GM12878 (cell line): ENCODE data around the gene DNAJC6. TPM values are rescaled to one million over a fixed set of nuclear protein-coding genes. Genes with fewer than 3 reads are reported as not detected.
A peak's percentile ranks its signal among the peaks of the same experiment; 100 is the strongest.

Experiments used
- ATAC-seq: fragments of 200-7000 bp; cut with Tn5 transposase; 3 replicates; pipeline ENCODE4 v1.9.1; 2020; ENCODE audit warnings: mild to moderate bottlenecking, moderate library complexity
- BruUV-seq: library from RNA; stranded (reverse); fragments of 400-500 nt; replicated peaks from 2 replicates; lab custom pipeline; 2021; lab: Mats Ljungman, UMichigan
- CTCF ChIA-PET: fragments of 300-600 bp; sonication (Branson Sonifier 250); formaldehyde crosslinking; extraction: SDS; loops from one replicate; lab custom pipeline; 2021; ENCODE audit warnings: inconsistent platforms; lab: Yijun Ruan, JAX
- POLR2A ChIA-PET: fragments of 350-600 bp; formaldehyde crosslinking; extraction: SDS; loops from one replicate; lab custom pipeline; 2021; ENCODE audit warnings: inconsistent platforms; lab: Charles Lee
- RAD21 ChIA-PET: fragments of 300-600 bp; sonication (Branson Sonifier 250); formaldehyde crosslinking; loops from one replicate; lab custom pipeline; 2023; ENCODE audit warnings: antibody characterized with exemption; ENCODE audit not compliant: unreplicated experiment; lab: Charles Lee
- SMC1A ChIA-PET: fragments of 300-600 bp; sonication (Branson Sonifier 250); formaldehyde crosslinking; loops from one replicate; lab custom pipeline; 2023; ENCODE audit not compliant: unreplicated experiment, uncharacterized antibody; lab: Charles Lee
- DNase-seq: peaks from one replicate; pipeline ENCODE4 v3.0.0-alpha.2; 2011; ENCODE audit warnings: low read depth, low spot score
- FAIRE-seq: peaks from 3 replicates; lab custom pipeline; 2011; peaks lifted over from hg19 to GRCh38; lab: Jason Lieb, UNC
- H2AFZ ChIP-seq: 2 replicates; pipeline ENCODE4 v1.6.0; 2011; ENCODE audit warnings: low read depth, low read length, control low read depth; ENCODE audit not compliant: control insufficient read depth
- H3K27ac ChIP-seq: 2 replicates; pipeline ENCODE4 v1.5.1; 2011; ENCODE audit warnings: control low read depth; ENCODE audit not compliant: control insufficient read depth, insufficient read depth
- H3K27me3 ChIP-seq, 2 experiments: replicated peaks in 1 of 2; 2 replicates each; pipeline versions ENCODE4 v1.6.0 to v1.6.1; 2011; ENCODE audit warnings: low read length in 1 of 2; ENCODE audit not compliant: control insufficient read depth in 2 of 2, insufficient read depth in 2 of 2
- H3K36me3 ChIP-seq, 2 experiments: 2 replicates each; pipeline ENCODE4 v1.5.1; 2011; ENCODE audit warnings: low read length in 1 of 2; ENCODE audit not compliant: control insufficient read depth in 2 of 2, insufficient read depth in 2 of 2
- H3K4me1 ChIP-seq: 2 replicates; pipeline ENCODE4 v1.6.1; 2011; ENCODE audit warnings: mild to moderate bottlenecking, low read length, moderate library complexity, mixed read lengths; ENCODE audit not compliant: control insufficient read depth, insufficient read depth
- H3K4me2 ChIP-seq: 2 replicates; pipeline ENCODE4 v1.6.0; 2011; ENCODE audit warnings: control low read depth; ENCODE audit not compliant: control insufficient read depth, insufficient read depth
- H3K4me3 ChIP-seq: fragments of 200-600 bp; sonication (generic); 2 replicates; pipeline ENCODE4 v1.5.1; 2016
- H3K79me2 ChIP-seq: 2 replicates; pipeline ENCODE4 v1.6.0; 2011; ENCODE audit warnings: low read length; ENCODE audit not compliant: control insufficient read depth, insufficient read depth
- H3K9ac ChIP-seq: 2 replicates; pipeline ENCODE4 v1.8.0; 2011; ENCODE audit warnings: low read length, control low read depth, mixed read lengths; ENCODE audit not compliant: control insufficient read depth, insufficient read depth
- H3K9me3 ChIP-seq: replicated peaks from 3 replicates; pipeline ENCODE4 v1.5.1; 2011; ENCODE audit warnings: mild to moderate bottlenecking, low read length; ENCODE audit not compliant: control insufficient read depth, insufficient read depth
- H4K20me1 ChIP-seq: 2 replicates; pipeline ENCODE4 v1.6.0; 2011; ENCODE audit not compliant: control insufficient read depth, insufficient read depth
- BHLHE40 ChIP-seq, 2 experiments: fragments of 450-650 bp in 1 of 2; IDR thresholded peaks; 2 replicates each; pipeline ENCODE4 v1.6.1; 2011 to 2017; ENCODE audit warnings: low read depth in 2 of 2, borderline replicate concordance in 1 of 2, improper control_type of control experiment in 1 of 2, low read length in 1 of 2, mild to moderate bottlenecking in 1 of 2
- DPF2 ChIP-seq: fragments of 450-650 bp; IDR thresholded peaks from 2 replicates; pipeline ENCODE4 v1.6.1; 2017; ENCODE audit warnings: mild to moderate bottlenecking
- RFX5 ChIP-seq: IDR thresholded peaks from 2 replicates; pipeline ENCODE4 v1.6.1; 2011; ENCODE audit warnings: low read depth, low read length, improper control_type of control experiment
- RUNX3 ChIP-seq: IDR thresholded peaks from 2 replicates; pipeline ENCODE4 v1.6.1; 2012; ENCODE audit warnings: low read length, inconsistent platforms
- SPI1 ChIP-seq: IDR thresholded peaks from 2 replicates; pipeline ENCODE4 v1.6.1; 2011; ENCODE audit warnings: low read depth, mild to moderate bottlenecking, low read length, moderate library complexity, borderline replicate concordance; ENCODE audit not compliant: insufficient read depth
- WGBS: methylation state at CpG from one replicate; pipeline ENCODE4 v1.1.6; 2016; ENCODE audit warnings: low lambda C conversion rate; ENCODE audit not compliant: insufficient replicate concordance, insufficient coverage; ENCODE audit errors: missing lambda C conversion rate; 5-methylcytosine and 5-hydroxymethylcytosine counted together
- in situ Hi-C: fragments of 300-500 bp; cut with MboI; formaldehyde crosslinking; loops from 9 replicates; pipeline ENCODE4 v1.14.3; 2018; ENCODE audit warnings: mixed read lengths
- intact Hi-C: fragments of 100-400 bp; cut with micrococcal nuclease; formaldehyde crosslinking; loops from one replicate; pipeline ENCODE4 v1.14.2; 2022; ENCODE audit not compliant: unreplicated experiment
- polyA plus RNA-seq, 11 experiments: library from polyadenylated mRNA; depleted of rRNA in 4 of 11; unstranded in 6 of 11; stranded (reverse) in 5 of 11; fragments of >200 nt; fragmentation: Nextera tagmentation in 4 of 11; fragmentation: Illumina TruSeq in 1 of 11; extraction: Ambion mirVana in 4 of 11; extraction: Trizol in 1 of 11; gene quantifications; 1 replicate in 1 of 11; 2 replicates in 10 of 11; pipeline versions ENCODE4 v1.2.1 to v1.2.3, GENCODE V29; 2011 to 2016; ENCODE audit warnings: inconsistent platforms in 2 of 11, missing spikeins in 2 of 11, low read depth in 1 of 11
- total RNA-seq, 4 experiments: library from RNA; depleted of rRNA in 3 of 4; stranded (reverse); fragments of >200 nt in 3 of 4; fragmentation: Illumina TruSeq in 1 of 4; extraction: Trizol in 1 of 4; gene quantifications; 2 replicates each; pipeline versions ENCODE4 v1.2.1 to v1.2.3, GENCODE V29; 2013 to 2021
- TF ChIP-seq, protein P1 (sequence below): fragments of 450-650 bp; IDR thresholded peaks from 2 replicates; pipeline ENCODE4 v1.6.1; 2018; ENCODE audit warnings: mild to moderate bottlenecking, low read depth, moderate library complexity; ENCODE audit not compliant: partially characterized antibody
- TF ChIP-seq, protein P2 (sequence below): fragments of 450-650 bp; IDR thresholded peaks from 2 replicates; pipeline ENCODE4 v1.6.1; 2017; ENCODE audit warnings: mild to moderate bottlenecking, low read depth, inconsistent platforms; ENCODE audit not compliant: poor library complexity, severe bottlenecking

Gene DNAJC6
- total and polyA plus RNA-seq, 10 of the 15 experiments (the other 5 are each of a cell fraction or from before 2014, with no cell fraction given) = 0.08 to 4.3 (median 2.7) TPM

DNA sequence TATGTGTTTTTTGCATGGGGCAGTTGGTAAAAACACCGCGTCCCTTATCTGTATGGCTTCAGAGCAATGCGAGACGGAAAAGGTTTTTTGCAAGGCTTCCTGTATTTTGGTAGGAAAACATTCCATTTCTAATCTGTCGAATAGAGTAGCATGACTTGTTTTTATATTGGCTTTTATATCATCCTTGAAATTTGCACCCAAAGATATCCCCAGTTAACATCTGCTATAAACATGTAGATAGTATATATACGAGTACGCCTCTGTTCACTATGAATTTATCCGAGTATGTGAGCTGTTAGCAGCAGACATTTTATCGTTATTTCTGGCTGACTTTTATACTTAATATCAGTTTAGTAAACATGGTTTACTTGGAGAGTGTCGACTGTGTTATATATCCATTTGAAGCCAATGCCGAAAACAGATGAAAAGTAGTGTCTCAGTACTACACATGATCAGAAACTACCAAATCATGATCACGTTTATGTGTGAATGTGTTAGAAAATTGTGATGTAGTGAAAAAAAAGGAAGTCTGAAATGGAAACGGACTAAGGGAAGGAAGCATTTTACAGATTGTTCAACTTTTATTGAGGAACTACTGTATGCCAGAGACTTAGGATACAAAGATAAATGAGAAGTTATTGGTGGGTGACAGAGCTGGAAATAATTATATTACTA, 112.1 kb downstream of the DNAJC6 start:
- 12% methylated on average over 13 of the region's 13 CpGs for WGBS
- no TSS peak for BruUV-seq
- peak overlapping the region; percentile 95 for H3K4me3 ChIP-seq
- H3K9me3 ChIP-seq = no peaks in the 10 kb centered on the region; the same call in 2 of the 3 replicates
- H3K9ac ChIP-seq = peak overlapping the region; percentile 94
- no peaks in the 10 kb centered on the region for H4K20me1 ChIP-seq
- ChIA-PET POLR2A (no interaction called here), SMC1A (interaction anchor here (1.5 kb wide), 1 partner anchor 20 kb away, joined by 4 read pairs; no protein-coding TSS in a partner anchor), CTCF (interaction anchor here (1.3 to 1.4 kb wide), 2 partner anchors 10 to 38 kb away, joined by 5 to 11 read pairs; no protein-coding TSS in a partner anchor), RAD21 (no interaction called here)
- peak overlapping the region; percentile 87 for H3K27ac ChIP-seq
- in situ Hi-C loops (loop anchor here (10.0 kb wide), 1 partner anchor 823 kb away; no protein-coding TSS in a partner anchor), intact Hi-C loops (no loop called here)
- peaks cover 33% of the 10 kb centered on the region for H3K79me2 ChIP-seq
- TF ChIP-seq, protein P1, sequence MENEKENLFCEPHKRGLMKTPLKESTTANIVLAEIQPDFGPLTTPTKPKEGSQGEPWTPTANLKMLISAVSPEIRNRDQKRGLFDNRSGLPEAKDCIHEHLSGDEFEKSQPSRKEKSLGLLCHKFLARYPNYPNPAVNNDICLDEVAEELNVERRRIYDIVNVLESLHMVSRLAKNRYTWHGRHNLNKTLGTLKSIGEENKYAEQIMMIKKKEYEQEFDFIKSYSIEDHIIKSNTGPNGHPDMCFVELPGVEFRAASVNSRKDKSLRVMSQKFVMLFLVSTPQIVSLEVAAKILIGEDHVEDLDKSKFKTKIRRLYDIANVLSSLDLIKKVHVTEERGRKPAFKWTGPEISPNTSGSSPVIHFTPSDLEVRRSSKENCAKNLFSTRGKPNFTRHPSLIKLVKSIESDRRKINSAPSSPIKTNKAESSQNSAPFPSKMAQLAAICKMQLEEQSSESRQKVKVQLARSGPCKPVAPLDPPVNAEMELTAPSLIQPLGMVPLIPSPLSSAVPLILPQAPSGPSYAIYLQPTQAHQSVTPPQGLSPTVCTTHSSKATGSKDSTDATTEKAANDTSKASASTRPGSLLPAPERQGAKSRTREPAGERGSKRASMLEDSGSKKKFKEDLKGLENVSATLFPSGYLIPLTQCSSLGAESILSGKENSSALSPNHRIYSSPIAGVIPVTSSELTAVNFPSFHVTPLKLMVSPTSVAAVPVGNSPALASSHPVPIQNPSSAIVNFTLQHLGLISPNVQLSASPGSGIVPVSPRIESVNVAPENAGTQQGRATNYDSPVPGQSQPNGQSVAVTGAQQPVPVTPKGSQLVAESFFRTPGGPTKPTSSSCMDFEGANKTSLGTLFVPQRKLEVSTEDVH = no peak
- TF ChIP-seq RFX5 (no peak), BHLHE40 (IDR thresholded peaks at IDR 0.05; ENCODE audit: borderline replicate concordance in 1 of 2, low read depth in 2 of 2, low read length in 1 of 2) (peak in 1 of 2 experiments; percentile 38; a peak in 1 of 4 replicates), DPF2 (no peak), RUNX3 (no peak), SPI1 (peak; percentile 29; the same call in 1 of the 2 replicates)
- TF ChIP-seq, protein P2, sequence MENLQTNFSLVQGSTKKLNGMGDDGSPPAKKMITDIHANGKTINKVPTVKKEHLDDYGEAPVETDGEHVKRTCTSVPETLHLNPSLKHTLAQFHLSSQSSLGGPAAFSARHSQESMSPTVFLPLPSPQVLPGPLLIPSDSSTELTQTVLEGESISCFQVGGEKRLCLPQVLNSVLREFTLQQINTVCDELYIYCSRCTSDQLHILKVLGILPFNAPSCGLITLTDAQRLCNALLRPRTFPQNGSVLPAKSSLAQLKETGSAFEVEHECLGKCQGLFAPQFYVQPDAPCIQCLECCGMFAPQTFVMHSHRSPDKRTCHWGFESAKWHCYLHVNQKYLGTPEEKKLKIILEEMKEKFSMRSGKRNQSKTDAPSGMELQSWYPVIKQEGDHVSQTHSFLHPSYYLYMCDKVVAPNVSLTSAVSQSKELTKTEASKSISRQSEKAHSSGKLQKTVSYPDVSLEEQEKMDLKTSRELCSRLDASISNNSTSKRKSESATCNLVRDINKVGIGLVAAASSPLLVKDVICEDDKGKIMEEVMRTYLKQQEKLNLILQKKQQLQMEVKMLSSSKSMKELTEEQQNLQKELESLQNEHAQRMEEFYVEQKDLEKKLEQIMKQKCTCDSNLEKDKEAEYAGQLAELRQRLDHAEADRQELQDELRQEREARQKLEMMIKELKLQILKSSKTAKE = no peak
- peaks cover 4% of the 10 kb centered on the region in 2 experiments; a peak in 1 of 4 replicates for H3K36me3 ChIP-seq
- FAIRE-seq = no peak
- DNase-seq = no peak
- no peak for ATAC-seq
- no peaks in the 10 kb centered on the region for H3K27me3 ChIP-seq
- H3K4me2 ChIP-seq = peak overlapping the region; percentile 93
- peaks cover 6% of the 10 kb centered on the region for H3K4me1 ChIP-seq
- peak overlapping the region; percentile 88 for H2AFZ ChIP-seq
